MM.1S (cell line): ENCODE measurements around the gene VEPH1.
A peak's percentile ranks its signal among the peaks of the same experiment; 100 is the strongest.
"Not testable (repeated sequence)": the region's sequence is repeated elsewhere in the genome, so short reads cannot be mapped to it uniquely, and the experiment has no call there.

Experiments used
- DNase-seq: peaks from one replicate; pipeline ENCODE4 v3.0.0-alpha.2; 2015
- H2AFZ ChIP-seq: fragments of 300-600 bp; sonication (generic); 2 replicates; pipeline ENCODE4 v1.6.0; 2016; ENCODE audit warnings: antibody characterized with exemption, low read length
- H3F3A ChIP-seq: fragments of 300-600 bp; sonication (generic); 2 replicates; pipeline ENCODE4 v1.6.1; 2016; ENCODE audit warnings: mild to moderate bottlenecking, antibody characterized with exemption, low read length, moderate library complexity, mixed read lengths; ENCODE audit not compliant: insufficient read depth
- H3K27ac ChIP-seq: fragments of 300-600 bp; sonication (generic); 2 replicates; pipeline ENCODE4 v1.5.1; 2016; ENCODE audit warnings: mild to moderate bottlenecking, low read length
- H3K27me3 ChIP-seq: fragments of 300-600 bp; sonication (generic); replicated peaks from 2 replicates; pipeline ENCODE4 v1.6.0; 2016; ENCODE audit warnings: low read length; ENCODE audit not compliant: insufficient read depth
- H3K36me3 ChIP-seq: fragments of 300-600 bp; sonication (generic); replicated peaks from 2 replicates; pipeline ENCODE4 v1.6.1; 2016; ENCODE audit warnings: mild to moderate bottlenecking, low read length, mixed read lengths; ENCODE audit not compliant: insufficient read depth
- H3K4me1 ChIP-seq: fragments of 300-600 bp; sonication (generic); 2 replicates; pipeline ENCODE4 v1.6.1; 2016; ENCODE audit warnings: low read length, mixed read lengths
- H3K4me2 ChIP-seq: fragments of 300-600 bp; sonication (generic); 2 replicates; pipeline ENCODE4 v1.6.0; 2016; ENCODE audit warnings: low read depth, low read length
- H3K4me3 ChIP-seq: fragments of 300-600 bp; sonication (generic); 2 replicates; pipeline ENCODE4 v1.5.1; 2016; ENCODE audit warnings: low read length, mixed read lengths
- H3K79me2 ChIP-seq: fragments of 300-600 bp; sonication (generic); 2 replicates; pipeline ENCODE4 v1.6.1; 2016; ENCODE audit warnings: mixed run types, low read length, mixed read lengths
- H3K9ac ChIP-seq: fragments of 300-600 bp; sonication (generic); 2 replicates; pipeline ENCODE4 v1.6.1; 2016; ENCODE audit warnings: low read length, mixed read lengths
- H3K9me2 ChIP-seq: fragments of 300-600 bp; sonication (generic); replicated peaks from 2 replicates; pipeline ENCODE4 v1.6.1; 2016; ENCODE audit warnings: mild to moderate bottlenecking, low read length, mixed read lengths; ENCODE audit not compliant: insufficient read depth
- H3K9me3 ChIP-seq: fragments of 300-600 bp; sonication (generic); replicated peaks from 2 replicates; pipeline ENCODE4 v1.6.1; 2016; ENCODE audit warnings: mild to moderate bottlenecking, low read length, mixed read lengths; ENCODE audit not compliant: insufficient read depth
- H4K20me1 ChIP-seq: fragments of 300-600 bp; sonication (generic); 2 replicates; pipeline ENCODE4 v1.6.1; 2016; ENCODE audit warnings: mild to moderate bottlenecking, low read length, moderate library complexity, mixed read lengths; ENCODE audit not compliant: insufficient read depth
- EZH2 ChIP-seq: fragments of 300-600 bp; sonication (generic); optimal IDR thresholded peaks from 2 replicates; pipeline ENCODE3; 2017; ENCODE audit warnings: low read depth, mild to moderate bottlenecking, antibody characterized with exemption, low read length, mixed read lengths
- EZH2phosphoT487 ChIP-seq: fragments of 300-600 bp; sonication (generic); IDR thresholded peaks from 2 replicates; pipeline ENCODE4 v1.6.1; 2018; ENCODE audit warnings: antibody characterized with exemption, low read length
- TF ChIP-seq, protein P1 (sequence below): fragments of 300-600 bp; sonication (generic); IDR thresholded peaks from 2 replicates; pipeline ENCODE4 v1.5.1; 2016; ENCODE audit warnings: antibody characterized with exemption, low read length, mixed read lengths

VEPH1 gene

DNA sequence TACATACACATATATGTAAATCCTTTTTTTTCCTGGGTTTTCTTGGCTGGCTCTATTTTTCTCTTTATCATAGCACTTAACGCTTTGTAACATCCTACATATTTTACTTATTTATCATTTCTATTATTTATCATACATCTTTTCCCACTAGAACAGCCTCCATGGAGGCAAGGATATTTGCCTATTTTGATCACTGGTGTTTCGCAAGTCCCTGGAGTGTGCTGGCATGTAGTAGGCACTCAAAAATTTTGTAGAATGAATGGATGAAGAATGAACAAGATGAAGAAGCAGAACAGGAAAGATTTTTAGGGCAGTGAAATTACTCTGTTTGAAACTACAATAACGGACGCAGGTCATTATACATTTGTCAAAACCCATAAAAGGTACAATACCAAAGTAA, 149.6 kb downstream of the VEPH1 start:
- Histone ChIP-seq H3K36me3 (no peaks in the 10 kb centered on the region), H3K9ac (no peak overlapping the region), H3K9me3 (no peaks in the 10 kb centered on the region), H2AFZ (no peak overlapping the region), H3K4me3 (no peak overlapping the region), H3K27me3 (no peaks in the 10 kb centered on the region), H3K9me2 (no peaks in the 10 kb centered on the region), H3K79me2 (no peaks in the 10 kb centered on the region), H4K20me1 (no peaks in the 10 kb centered on the region), H3K27ac (no peak overlapping the region), H3F3A (no peaks in the 10 kb centered on the region), H3K4me1 (no peaks in the 10 kb centered on the region), H3K4me2 (no peak overlapping the region)
- DNase-seq: no peak
- TF ChIP-seq, protein P1, sequence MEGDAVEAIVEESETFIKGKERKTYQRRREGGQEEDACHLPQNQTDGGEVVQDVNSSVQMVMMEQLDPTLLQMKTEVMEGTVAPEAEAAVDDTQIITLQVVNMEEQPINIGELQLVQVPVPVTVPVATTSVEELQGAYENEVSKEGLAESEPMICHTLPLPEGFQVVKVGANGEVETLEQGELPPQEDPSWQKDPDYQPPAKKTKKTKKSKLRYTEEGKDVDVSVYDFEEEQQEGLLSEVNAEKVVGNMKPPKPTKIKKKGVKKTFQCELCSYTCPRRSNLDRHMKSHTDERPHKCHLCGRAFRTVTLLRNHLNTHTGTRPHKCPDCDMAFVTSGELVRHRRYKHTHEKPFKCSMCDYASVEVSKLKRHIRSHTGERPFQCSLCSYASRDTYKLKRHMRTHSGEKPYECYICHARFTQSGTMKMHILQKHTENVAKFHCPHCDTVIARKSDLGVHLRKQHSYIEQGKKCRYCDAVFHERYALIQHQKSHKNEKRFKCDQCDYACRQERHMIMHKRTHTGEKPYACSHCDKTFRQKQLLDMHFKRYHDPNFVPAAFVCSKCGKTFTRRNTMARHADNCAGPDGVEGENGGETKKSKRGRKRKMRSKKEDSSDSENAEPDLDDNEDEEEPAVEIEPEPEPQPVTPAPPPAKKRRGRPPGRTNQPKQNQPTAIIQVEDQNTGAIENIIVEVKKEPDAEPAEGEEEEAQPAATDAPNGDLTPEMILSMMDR: no peak
- TF ChIP-seq EZH2 (no peak), EZH2phosphoT487 (no peak)

DNA sequence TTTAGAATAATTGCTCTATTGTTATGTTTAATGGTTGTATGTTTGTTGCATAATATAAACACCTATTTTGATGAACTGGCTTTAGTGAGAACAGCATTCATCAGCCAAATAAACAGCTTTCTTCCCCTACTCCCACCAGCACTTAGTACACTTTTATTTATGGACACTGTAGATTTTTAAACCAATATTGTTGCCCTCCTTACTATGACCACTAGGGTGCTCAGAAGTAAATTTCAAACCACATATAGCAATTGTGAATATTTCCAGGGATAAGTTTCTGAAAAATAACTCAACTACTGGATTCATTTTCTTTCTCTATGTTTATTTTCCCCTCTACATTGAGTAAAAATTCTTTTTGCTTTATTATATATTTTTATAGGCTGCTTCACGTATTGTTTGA, 151.2 kb downstream of the VEPH1 start:
- Histone ChIP-seq H3K9me3 (no peaks in the 10 kb centered on the region), H3K4me1 (no peaks in the 10 kb centered on the region), H3K4me2 (no peak overlapping the region), H2AFZ (no peak overlapping the region), H3K79me2 (no peaks in the 10 kb centered on the region), H3K27me3 (no peaks in the 10 kb centered on the region), H3K36me3 (no peaks in the 10 kb centered on the region), H3F3A (no peaks in the 10 kb centered on the region), H3K9me2 (no peaks in the 10 kb centered on the region), H3K4me3 (no peak overlapping the region), H4K20me1 (no peaks in the 10 kb centered on the region), H3K27ac (no peak overlapping the region), H3K9ac (no peak overlapping the region)
- DNase-seq: no peak
- TF ChIP-seq, protein P1: peak; percentile 55
- no peak for TF ChIP-seq EZH2

DNA sequence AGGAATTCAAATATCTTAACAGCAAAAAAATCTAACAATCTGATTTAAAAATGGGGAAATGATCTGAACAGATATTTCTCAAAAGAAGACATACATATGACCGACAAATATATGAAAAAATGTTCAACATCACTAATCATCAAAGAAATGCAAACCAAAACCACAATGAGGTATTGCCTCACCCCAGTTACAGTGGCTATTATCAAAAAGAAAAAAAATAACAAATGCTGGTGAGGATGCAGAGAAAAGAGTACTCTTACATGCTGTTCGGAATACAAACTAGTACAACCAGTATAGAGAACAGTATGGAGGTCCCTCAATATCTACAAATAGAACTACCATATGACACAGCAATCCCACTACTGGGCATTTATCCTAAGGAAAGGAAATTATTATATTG, 152.6 kb downstream of the VEPH1 start:
- H3K4me2 ChIP-seq, H3K27me3 ChIP-seq, H3K9me3 ChIP-seq, DNase-seq, H3F3A ChIP-seq, H2AFZ ChIP-seq, H4K20me1 ChIP-seq, H3K9ac ChIP-seq, H3K36me3 ChIP-seq, H3K4me1 ChIP-seq, H3K4me3 ChIP-seq, H3K9me2 ChIP-seq, H3K27ac ChIP-seq, H3K79me2 ChIP-seq: not testable (repeated sequence)

DNA sequence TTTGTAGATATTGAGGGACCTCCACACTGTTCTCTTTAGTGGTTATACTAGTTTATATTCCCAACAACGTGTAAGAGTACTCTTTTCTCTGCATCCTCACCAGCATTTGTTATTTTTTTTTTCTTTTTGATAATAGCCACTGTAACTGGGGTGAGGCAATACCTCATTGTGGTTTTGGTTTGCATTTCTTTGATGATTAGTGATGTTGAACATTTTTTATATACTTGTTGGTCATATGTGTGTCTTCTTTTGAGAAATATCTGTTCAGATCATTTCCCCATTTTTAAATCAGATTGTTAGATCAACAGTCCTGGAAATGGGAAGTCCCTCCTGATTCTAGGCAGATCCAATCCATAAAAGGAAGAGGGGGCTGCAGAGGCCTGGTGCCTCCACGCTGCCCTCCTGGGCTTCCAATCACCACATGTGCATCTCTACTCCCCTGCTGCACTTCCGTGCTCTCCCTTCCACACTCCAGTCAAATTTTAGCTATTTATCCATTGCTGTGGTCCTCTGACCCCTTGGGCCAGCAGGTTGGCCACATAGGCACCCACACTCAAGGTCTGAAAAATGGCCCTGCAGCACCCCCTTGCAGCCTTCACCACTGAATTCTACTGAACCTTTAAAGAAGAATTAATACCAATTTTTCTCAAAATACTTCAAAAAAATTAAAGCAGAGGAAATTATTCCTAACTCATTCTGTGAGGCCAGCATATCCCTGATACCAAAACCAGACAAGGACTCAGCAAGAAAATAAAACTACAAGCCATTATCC, 154.7 kb downstream of the VEPH1 start:
- not testable (repeated sequence) for H3K79me2 ChIP-seq, DNase-seq, H3K27ac ChIP-seq, H3K4me1 ChIP-seq, H3K36me3 ChIP-seq, H3F3A ChIP-seq, H3K27me3 ChIP-seq, H3K4me2 ChIP-seq, H4K20me1 ChIP-seq, H3K4me3 ChIP-seq, H3K9ac ChIP-seq, H2AFZ ChIP-seq, H3K9me3 ChIP-seq, H3K9me2 ChIP-seq
